Upper lobe of left lung (tissue), 6 donors: ENCODE data around the gene PRRC2C. TPM values are rescaled to one million over a fixed set of nuclear protein-coding genes. Genes with fewer than 3 reads are reported as not detected.

Experiments used
- ATAC-seq, 2 donors: fragments of 200-7000 bp; cut with Tn5 transposase; one replicate each; pipeline ENCODE4 v1.9.1; 2022; ENCODE audit warnings: mild to moderate bottlenecking in 2 of 2, moderate library complexity in 2 of 2; ENCODE audit not compliant: low FRiP score in 2 of 2
- DNase-seq, 2 donors: peaks; one replicate each; pipeline ENCODE4 v3.0.0-alpha.2; 2019 to 2020
- H3K27ac ChIP-seq, 4 donors: fragments of 200-600 bp; sonication (generic); one replicate each; pipeline ENCODE4 v1.5.1; 2016 to 2019
- H3K27me3 ChIP-seq, 4 donors: fragments of 200-600 bp; sonication (generic); one replicate each; pipeline ENCODE4 v1.5.1; 2017 to 2019
- H3K36me3 ChIP-seq, 4 donors: fragments of 200-600 bp; sonication (generic); one replicate each; pipeline ENCODE4 v1.5.1; 2016 to 2019
- H3K4me1 ChIP-seq, 4 donors: fragments of 200-600 bp; sonication (generic); one replicate each; pipeline ENCODE4 v1.5.1; 2018 to 2019
- H3K4me3 ChIP-seq, 4 donors: fragments of 200-600 bp; sonication (generic); one replicate each; pipeline ENCODE4 v1.5.1; 2017 to 2019; ENCODE audit warnings: mild to moderate bottlenecking in 2 of 4, moderate library complexity in 1 of 4
- H3K9me3 ChIP-seq, 4 donors: fragments of 200-600 bp; sonication (generic); one replicate each; pipeline ENCODE4 v1.5.1; 2018 to 2019
- EP300 ChIP-seq, 4 donors: sonication (generic); formaldehyde crosslinking; IDR thresholded peaks; one replicate each; pipeline ENCODE4 v1.5.1; 2017; ENCODE audit warnings: antibody characterized with exemption in 4 of 4, control low read depth in 2 of 4
- POLR2A ChIP-seq, 4 donors: fragments of 450-650 bp; IDR thresholded peaks; one replicate each; pipeline ENCODE4 v1.5.1; 2016 to 2017; ENCODE audit warnings: antibody characterized with exemption in 4 of 4, mild to moderate bottlenecking in 2 of 4
- POLR2AphosphoS5 ChIP-seq, 2 donors: sonication (generic); formaldehyde crosslinking; IDR thresholded peaks; one replicate each; pipeline ENCODE4 v1.5.1; 2017; ENCODE audit warnings: antibody characterized with exemption in 2 of 2
- WGBS, 2 donors: methylation state at CpG; one replicate each; pipeline ENCODE4 v1.1.5; 2017 to 2018; 5-methylcytosine and 5-hydroxymethylcytosine counted together
- total RNA-seq, 6 donors: library from RNA; depleted of rRNA in 4 of 6; stranded (reverse); fragments of >200 nt in 4 of 6; gene quantifications; one replicate each; pipeline versions ENCODE4 v1.1.0 to v1.2.1, GENCODE V29; 2016 to 2021
- TF ChIP-seq, protein P1 (sequence below), 6 experiments: fragments of 450-650 bp in 4 of 6; fragments of 200-600 bp in 2 of 6; sonication (generic) in 2 of 6; IDR thresholded peaks; one replicate each; pipeline ENCODE4 v1.5.1; 2016 to 2019; ENCODE audit warnings: antibody characterized with exemption in 6 of 6
- donor health status: DM: no; HTN: no; CAD: no; lungs with moderate emphysema.
- donor health status: DM: no; HTN: yes; CAD: no; lungs with severe emphysema.

The PRRC2C gene
- total RNA-seq, 6 donors from 2014 or later, result 92.8 to 131 (median 112) TPM

DNA sequence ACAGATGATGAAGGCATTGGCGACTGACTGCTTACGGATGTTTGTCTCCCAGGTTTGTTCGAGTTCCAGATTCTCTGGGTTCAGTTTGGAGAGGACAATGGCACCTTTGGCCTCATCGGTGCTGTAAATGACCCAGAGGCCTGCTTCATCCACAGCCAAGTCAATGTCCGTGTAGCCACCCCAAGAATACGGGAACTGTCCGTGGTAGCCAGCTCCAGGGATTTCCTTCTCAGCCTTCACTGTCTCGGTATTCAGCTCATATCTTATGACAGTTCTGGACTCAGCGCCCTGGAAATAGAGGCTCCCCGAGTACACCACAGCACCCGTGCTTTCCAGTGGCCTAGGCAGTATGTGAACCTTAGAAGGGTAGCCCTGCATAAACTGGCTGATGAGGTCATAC is 150.8 kb downstream of the PRRC2C start:
- Histone ChIP-seq H3K4me1 (peaks cover 0 to 7% (median 0%) of the 10 kb centered on the region in 4 donors), H3K27ac (no peak overlapping the region), H3K9me3 (no peaks in the 10 kb centered on the region), H3K4me3 (no peak overlapping the region), H3K36me3 (no peaks in the 10 kb centered on the region), H3K27me3 (no peaks in the 10 kb centered on the region)
- WGBS, 2 donors, result 84 to 91% methylated on average over 7 to 11 of the region's 11 CpGs
- ATAC-seq, result no peak
- DNase-seq, result no peak
- TF ChIP-seq EP300 (IDR thresholded peaks at IDR 0.05) (no peak), POLR2AphosphoS5 (IDR thresholded peaks at IDR 0.05) (no peak), POLR2A (IDR thresholded peaks at IDR 0.05) (no peak)
- TF ChIP-seq, protein P1, sequence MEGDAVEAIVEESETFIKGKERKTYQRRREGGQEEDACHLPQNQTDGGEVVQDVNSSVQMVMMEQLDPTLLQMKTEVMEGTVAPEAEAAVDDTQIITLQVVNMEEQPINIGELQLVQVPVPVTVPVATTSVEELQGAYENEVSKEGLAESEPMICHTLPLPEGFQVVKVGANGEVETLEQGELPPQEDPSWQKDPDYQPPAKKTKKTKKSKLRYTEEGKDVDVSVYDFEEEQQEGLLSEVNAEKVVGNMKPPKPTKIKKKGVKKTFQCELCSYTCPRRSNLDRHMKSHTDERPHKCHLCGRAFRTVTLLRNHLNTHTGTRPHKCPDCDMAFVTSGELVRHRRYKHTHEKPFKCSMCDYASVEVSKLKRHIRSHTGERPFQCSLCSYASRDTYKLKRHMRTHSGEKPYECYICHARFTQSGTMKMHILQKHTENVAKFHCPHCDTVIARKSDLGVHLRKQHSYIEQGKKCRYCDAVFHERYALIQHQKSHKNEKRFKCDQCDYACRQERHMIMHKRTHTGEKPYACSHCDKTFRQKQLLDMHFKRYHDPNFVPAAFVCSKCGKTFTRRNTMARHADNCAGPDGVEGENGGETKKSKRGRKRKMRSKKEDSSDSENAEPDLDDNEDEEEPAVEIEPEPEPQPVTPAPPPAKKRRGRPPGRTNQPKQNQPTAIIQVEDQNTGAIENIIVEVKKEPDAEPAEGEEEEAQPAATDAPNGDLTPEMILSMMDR (IDR thresholded peaks at IDR 0.05), result no peak

DNA sequence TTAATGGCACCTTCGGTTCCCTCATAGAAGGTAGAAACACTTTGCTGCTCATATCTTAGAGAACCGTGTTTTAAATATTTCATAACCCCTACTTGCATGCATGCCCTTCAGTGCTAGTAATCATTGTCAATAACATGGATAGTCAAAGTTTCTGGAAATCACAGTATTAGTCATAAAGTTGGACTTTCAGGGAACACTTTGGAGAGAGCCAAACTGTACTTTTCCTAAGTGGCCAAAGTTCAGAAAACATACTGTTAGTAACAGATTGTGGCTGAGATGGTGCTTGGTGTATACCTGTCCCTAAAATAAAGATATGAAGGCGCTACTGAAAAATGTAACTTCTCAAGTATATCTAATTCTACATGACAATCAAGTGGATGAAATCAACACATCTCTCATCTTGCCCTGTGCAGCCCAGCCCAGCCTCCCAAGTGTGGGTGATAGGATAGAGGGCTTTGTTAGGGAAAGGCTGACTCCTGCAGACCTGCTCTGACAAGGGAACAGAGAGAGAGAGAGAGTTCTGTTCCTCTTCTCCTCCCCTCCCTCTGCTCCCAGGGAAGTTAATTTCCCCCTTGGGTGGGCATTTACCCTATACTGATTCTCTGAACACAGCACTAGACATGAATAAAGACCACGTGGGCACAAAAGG is 152.7 kb downstream of the PRRC2C start:
- no peaks in the 10 kb centered on the region for H3K9me3 ChIP-seq
- ATAC-seq (no peak), DNase-seq (no peak)
- no peaks in the 10 kb centered on the region for H3K27me3 ChIP-seq
- no peak overlapping the region for H3K4me3 ChIP-seq
- peaks cover 0 to 7% (median 0%) of the 10 kb centered on the region in 4 donors for H3K4me1 ChIP-seq
- peak in 1 of 2 donors; percentile 18 for TF ChIP-seq POLR2AphosphoS5 (IDR thresholded peaks at IDR 0.05)
- TF ChIP-seq POLR2A (IDR thresholded peaks at IDR 0.05), result no peak
- TF ChIP-seq, protein P1 (IDR thresholded peaks at IDR 0.05), result no peak
- peak in 1 of 4 donors; percentile 74 for TF ChIP-seq EP300 (IDR thresholded peaks at IDR 0.05)
- 57 to 58% methylated on average over 4 of the region's 4 CpGs for WGBS, 2 donors
- H3K36me3 ChIP-seq, result no peaks in the 10 kb centered on the region
- H3K27ac ChIP-seq, result peak overlapping the region in 1 of 4 donors; percentile 30

DNA sequence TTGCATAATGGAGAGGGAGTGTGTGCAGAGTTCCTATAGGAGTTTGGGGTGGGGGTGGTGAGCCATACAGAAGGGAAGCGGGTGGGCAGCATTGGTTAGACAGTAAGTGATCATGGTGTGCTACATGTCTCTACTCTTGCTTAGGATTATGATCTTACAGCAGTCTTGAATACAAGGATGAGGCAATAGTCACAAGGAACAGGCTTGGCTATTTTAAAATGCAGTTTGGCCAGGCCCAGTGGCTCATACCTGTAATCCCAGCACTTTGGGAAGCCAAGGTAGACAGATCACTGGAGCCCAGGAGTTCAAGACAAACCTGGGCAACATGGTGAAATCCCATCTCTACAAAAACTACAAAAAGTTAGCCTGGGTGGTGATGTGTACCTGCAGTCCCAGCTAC is 154.9 kb downstream of the PRRC2C start:
- DNase-seq (no peak), ATAC-seq (no peak)
- H3K9me3 ChIP-seq, result no peaks in the 10 kb centered on the region
- TF ChIP-seq POLR2A (IDR thresholded peaks at IDR 0.05), result no peak
- TF ChIP-seq EP300 (IDR thresholded peaks at IDR 0.05), result no peak
- TF ChIP-seq, protein P1 (IDR thresholded peaks at IDR 0.05), result no peak
- no peak for TF ChIP-seq POLR2AphosphoS5 (IDR thresholded peaks at IDR 0.05)
- no peaks in the 10 kb centered on the region for H3K36me3 ChIP-seq
- WGBS, 2 donors, result 90 to 100% methylated on average over 1 of the region's 1 CpG
- H3K27ac ChIP-seq, result no peak overlapping the region
- H3K27me3 ChIP-seq, result no peaks in the 10 kb centered on the region
- H3K4me1 ChIP-seq, result peaks cover 2 to 10% (median 6%) of the 10 kb centered on the region in 4 donors
- no peak overlapping the region for H3K4me3 ChIP-seq

DNA sequence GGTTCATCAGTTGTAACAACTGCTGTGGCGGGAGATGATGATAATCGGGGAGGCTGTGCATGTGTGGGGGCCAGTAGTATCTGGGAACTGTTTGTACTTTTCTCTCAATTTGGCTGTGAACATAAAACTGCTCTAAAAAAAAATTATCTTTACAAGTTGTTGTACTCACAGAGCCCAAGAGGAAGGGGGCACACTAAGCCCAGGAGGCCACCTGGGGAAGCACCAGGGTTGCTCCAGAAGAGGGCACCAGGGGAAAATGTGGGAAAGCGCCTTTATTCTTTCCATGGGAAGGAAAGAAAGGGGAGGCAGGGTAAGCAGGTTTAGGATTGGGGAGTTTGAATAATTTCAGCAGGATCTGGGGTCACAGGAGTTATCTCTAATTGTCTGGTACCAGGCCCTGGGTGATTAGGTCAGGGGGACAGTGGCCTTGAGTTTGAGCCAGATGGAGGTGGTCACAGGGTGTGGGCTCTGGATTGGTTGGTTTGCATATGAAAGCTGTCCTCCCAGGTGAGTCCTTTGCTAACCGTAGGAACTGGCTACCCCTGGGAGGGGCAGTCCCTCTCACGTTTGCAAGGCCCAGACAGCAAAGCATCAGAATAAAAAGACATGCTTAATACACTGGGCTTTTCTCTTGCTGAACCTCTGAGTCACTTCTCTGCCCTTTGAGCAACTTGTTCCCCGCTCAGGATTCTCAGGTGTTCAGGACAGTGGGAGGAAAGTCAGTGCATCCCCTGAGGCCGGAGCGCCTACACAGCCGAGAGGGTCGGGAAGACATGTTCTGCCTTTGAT is 155.9 kb downstream of the PRRC2C start:
- TF ChIP-seq EP300 (IDR thresholded peaks at IDR 0.05) (no peak), POLR2A (IDR thresholded peaks at IDR 0.05) (no peak), POLR2AphosphoS5 (IDR thresholded peaks at IDR 0.05) (no peak)
- TF ChIP-seq, protein P1 (IDR thresholded peaks at IDR 0.05), result no peak
- no peaks in the 10 kb centered on the region for H3K9me3 ChIP-seq
- ATAC-seq (no peak), DNase-seq (no peak)
- H3K36me3 ChIP-seq, result no peaks in the 10 kb centered on the region
- no peak overlapping the region for H3K27ac ChIP-seq
- H3K4me1 ChIP-seq, result peaks cover 4 to 13% (median 9%) of the 10 kb centered on the region in 4 donors
- 79% methylated on average over 10 of the region's 10 CpGs for whole genome bisulfite sequencing, 2 donors
- no peaks in the 10 kb centered on the region for H3K27me3 ChIP-seq
- H3K4me3 ChIP-seq, result no peak overlapping the region
